Measurements from ENCODE around the gene KAT14. TPM values are rescaled to one million over a fixed set of nuclear protein-coding genes. Genes with fewer than 3 reads are reported as not detected.
A peak's percentile ranks its signal among the peaks of the same experiment; 100 is the strongest.
"Not testable (repeated sequence)": the region's sequence is repeated elsewhere in the genome, so short reads cannot be mapped to it uniquely, and the experiment has no call there.

KAT14 gene
- total RNA-seq, 1 experiment from 2014 or later: 12.6 TPM

DNA sequence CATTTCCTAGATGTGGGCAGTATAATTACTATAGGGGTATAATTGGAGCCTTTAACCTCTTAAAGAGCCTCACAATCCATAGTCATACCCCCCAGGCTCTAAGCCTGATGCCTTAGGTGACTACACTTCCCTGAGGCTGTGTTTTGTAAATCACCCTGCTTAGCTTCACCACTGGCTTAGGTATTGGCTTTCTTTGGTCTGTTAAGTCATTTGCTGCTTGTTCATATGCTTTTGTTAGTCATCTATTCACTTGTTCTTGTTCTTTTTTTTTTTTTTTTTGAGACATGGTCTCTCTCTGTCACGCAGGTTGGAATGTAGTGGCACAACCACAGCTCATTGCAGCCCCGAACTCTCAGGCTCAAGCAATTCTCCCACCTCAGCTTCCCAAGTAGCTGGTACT lies 26.7 kb downstream of the KAT14 start:
- DNase-seq (ENCODE audit: low read depth): peak; percentile 41

DNA sequence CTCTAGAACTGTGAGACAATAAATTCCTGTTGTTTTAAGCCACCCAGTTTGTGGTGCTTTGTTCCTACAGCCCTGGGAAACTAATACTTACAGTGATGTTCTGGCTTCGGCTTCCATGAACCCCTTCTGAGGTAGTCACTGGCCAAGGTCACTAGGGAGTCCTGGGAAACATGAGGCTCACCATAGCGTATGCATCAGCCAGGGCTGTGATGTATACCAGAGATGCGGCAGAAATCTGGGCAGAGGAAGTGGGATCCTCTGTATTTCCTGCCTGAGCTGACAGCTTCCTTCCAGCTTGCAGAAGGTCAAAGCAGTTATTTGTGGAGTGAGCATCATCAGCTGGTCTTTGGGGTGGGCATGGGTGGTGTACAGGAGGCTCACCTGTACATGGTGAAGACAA lies 27.9 kb downstream of the KAT14 start:
- no peak for DNase-seq (ENCODE audit: low read depth)

DNA sequence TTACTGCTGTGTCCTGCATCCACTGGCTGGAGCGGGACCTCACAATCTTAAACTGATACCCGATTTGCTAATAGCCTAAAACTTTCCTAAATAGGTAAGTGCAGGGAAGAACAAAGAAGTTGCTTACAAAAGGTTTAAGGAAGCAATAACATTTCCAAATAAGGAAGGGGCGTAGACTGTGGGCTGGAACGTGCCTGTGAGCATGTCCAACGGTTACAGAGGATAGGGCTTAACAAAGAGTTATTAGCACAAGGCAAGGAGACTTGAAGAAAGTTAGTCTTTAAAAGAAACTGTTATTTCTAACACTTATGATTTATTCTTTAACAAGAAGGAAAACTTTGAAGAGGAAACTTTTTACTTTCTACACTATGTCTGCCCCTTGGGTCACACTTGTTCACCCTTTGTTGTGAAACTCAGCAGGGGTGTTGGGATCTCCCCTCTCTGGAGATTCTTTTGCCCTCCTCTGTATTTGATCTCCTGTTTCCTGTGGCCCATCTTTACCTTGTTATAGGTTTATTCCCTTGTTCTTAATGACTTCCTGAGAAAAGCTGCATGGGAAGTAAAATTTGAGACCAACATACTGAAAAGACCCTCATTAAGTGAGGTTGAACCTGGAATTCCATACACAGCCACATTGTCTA lies 28.7 kb downstream of the KAT14 start:
- DNase-seq (ENCODE audit: low read depth): no peak

DNA sequence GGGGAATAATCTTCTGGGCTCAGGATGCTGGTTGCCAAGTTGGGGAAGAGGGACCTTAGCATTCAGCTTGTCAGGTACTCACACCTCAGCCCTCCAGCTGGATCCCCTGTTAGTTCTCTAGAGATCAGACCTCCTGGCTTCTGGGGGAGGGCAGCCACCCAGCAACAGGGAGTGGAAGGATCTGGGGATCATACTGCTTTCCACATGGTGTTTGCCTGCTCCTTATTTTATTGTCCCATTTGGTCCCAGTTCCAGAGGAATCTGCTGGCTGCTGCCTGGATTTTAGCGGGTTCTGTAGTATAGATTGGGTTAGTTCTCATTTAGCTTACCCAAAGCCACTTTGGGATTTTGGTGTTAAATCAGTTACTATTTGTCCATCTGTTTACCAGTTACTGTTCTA lies 29.3 kb downstream of the KAT14 start:
- no peak for DNase-seq (ENCODE audit: low read depth)

DNA sequence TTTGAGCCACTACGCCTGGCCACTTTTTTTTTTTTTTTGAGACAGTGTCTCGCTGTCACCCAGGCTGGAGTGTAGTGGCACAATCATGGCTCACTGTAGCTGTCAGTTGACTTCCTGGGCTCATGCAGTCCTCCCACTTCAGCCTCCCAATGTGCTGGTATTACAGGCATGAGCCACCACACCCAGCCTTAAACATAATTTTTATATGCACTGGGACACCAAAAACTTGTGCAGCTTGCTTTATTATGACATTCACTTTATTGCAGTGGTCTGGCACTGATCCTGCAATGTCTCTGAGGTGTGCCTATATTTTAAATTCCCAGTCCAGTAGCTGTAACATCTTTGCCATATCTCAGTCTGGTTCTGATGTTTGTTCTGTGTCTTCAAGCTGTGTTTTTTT lies 34.7 kb downstream of the KAT14 start:
- DNase-seq (ENCODE audit: low read depth): no peak

DNA sequence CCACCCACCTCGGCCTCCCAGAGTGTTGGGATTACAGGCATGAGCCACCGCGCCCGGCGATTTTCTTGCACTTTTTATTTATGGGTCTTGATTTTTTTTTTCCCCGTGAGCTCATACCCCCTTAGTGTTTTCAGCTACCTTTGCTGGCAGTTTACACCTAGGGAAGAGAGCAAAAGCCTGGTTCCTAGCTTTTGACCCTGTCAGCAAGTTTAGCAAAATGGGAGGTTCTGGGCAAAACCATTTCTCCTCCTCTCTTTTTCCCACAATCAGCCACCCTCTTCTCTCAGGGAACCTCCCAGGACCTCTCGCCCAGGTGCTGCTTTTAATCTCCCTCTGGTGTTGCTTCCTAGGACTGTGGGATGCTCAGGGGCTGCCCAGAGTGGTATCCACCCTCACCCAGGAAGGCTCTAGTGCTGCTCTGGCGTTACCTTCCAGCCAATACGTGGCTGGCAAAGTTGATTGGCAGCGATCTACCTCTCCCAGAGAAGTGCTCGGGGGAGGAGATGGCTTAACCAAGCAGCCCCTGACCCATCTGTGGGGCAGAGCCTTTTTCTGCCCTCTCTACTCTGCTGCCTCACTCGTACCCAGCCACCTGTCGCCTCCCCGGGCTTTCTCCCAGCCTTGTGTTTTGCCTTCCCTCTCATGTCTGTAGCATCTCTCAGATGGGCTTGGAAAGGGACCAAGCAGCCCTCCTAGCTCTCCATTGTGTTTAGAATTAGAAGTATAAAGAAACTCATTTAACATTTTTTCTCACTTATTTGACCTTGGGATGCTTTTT lies 37.4 kb downstream of the KAT14 start:
- no peak for DNase-seq (ENCODE audit: low read depth)

DNA sequence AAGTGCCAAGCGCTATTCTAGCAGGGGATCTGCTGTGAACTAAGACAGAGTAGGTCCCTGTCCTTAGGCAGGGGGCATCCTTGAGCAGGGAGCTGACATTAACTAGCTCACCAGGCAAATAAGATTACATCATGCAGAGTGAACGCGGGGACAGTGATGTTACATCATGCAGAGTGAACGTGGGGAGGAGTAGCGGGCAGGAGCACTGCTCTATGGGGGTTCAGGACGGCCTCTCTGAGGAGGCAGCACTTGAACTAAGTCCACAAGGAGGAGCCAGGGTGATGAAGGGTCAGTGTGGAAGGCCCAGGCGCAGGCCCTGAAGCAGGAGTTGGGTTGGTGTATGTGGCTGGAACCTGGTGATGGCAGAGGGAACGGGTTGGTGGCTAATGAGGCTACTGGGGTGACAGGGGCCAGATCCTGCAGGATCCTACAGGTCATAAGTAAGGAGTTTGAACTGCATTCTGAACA lies 38.7 kb downstream of the KAT14 start:
- no peak for DNase-seq (ENCODE audit: low read depth)

DNA sequence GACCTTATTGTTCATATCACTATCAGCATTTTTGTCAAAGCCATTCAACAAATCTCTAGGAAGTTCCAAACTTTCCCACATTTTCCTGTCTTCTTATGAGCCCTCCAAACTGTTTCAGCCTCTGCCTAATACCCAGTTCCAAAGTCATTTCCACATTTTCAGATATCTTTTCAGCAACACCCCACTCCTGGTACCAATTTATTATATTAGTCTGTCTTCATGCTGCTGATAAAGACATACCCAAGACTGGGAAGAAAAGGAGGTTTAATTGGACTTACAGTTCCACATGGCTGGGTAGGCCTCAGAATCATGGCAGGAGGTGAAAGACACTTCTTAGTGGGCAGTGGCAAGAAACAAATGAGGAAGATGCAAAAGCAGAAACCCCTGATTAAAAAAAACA lies 42.7 kb downstream of the KAT14 start:
- DNase-seq (ENCODE audit: low read depth): not testable (repeated sequence)

DNA sequence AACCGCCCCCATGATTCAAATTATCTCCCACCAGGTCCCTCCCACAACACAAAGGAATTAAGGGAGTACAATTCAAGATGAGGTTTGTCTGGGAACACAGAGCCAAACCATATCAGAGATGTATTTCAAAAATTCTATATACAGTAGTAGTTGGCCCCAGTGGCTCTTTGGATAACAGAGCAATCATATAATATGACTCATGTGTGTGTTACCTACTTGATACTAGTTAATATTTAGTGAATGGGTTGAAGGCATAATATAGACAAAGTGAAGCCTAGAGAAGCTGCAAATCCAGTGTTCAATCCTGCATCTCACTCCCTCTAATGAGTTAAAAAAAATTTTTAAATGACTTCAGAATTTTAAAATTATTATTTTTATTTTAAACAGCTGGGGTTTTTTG lies 43.2 kb downstream of the KAT14 start:
- DNase-seq (ENCODE audit: low read depth): no peak

DNA sequence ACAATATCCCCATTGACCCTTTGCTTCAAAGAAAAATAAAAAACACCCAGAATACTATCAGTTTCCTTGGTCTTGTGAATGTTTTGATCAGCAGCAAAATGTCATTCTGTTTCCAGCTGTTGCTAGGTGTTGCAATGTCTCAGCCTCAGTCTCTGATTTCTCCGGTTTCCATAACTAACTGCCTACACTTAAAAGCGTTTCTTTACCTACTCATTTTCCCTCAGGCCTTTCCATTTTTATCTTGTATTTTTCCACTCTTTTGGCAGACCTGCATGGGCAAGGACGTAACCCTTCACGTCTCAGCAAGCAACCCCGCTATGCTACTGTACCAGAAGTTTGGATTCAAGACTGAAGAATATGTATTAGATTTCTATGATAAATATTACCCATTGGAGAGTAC lies 49.4 kb downstream of the KAT14 start:
- no peak for DNase-seq (ENCODE audit: low read depth)

DNA sequence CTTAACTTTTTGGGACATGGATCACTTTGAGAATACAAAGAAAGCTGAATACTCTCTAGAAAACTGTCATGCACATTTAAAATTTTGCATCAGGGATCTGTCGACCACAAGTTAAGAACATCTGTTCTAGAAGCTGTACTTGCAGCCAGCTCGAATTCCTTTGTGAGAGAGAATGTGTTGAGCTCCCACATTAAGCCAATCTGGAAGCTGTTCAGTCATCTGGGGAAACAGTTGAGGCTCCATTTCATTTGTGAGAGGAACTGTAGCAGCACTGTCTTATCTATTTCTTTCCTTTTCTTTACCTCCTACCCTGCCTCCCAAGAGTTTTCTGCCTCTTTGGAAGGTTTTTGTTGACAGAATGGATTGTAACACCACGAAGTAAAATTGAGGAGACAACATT lies 50.8 kb downstream of the KAT14 start:
- no peak for DNase-seq (ENCODE audit: low read depth)

DNA sequence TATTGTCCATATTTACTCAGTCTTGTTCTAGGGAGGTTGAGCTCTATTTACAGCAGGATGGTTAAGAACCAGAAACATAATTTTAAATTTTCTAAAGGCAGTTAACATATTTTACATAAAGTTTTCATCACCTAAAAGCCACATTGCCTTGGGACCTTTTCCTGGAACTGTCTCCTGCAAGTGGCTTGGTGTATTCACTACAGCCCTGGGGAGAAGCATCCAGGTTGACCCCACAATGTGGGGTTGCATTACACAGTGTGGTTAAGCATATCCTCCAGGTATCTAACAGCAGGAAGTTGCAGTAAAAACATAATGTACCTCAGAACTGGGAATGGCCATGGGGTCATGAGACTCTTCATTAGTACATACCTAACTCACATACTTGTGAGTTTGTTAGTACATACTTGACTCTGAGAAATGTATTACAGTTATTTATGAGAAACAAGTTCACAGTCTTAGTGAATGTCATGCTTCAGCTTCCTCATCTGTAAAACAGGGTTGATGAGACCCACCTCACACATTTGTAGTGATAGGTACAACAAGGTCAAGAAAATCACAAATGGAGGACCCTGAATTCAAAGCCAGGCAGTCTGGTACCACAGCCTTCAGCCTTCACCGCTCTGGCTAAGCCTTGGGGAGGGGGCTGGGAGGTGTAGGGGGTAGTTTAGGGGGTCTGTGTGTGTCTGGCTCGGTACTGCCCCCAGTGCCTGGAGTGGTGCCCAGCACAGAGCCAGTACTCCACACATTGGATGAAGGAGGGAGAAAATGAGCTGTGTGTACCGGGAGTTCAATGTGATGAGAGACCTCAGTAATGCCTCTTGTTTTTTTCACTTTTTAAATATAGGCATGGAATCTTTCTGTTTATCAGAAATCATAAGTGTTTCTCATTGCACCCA lies 52.9 kb downstream of the KAT14 start:
- DNase-seq (ENCODE audit: low read depth): no peak

DNA sequence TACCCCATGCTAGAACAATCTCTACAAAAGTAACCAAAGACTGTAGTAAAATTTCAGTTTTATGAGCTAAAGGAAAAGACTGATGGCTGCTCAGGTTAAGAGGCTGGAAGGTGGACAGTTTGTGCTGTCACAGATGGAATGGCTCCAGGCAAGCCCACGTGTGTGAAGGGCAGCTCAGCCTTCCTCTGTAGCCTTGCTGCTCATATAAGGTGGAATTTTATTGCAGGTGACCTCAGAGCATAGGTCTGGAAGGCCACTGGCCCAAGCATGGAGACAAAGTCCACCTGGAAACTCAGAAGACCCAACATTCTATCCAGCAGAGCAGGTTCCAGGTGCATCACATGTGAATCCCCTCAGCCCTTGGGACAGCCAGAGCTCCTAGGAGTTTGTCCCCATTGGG lies 53.6 kb downstream of the KAT14 start:
- no peak for DNase-seq (ENCODE audit: low read depth)

DNA sequence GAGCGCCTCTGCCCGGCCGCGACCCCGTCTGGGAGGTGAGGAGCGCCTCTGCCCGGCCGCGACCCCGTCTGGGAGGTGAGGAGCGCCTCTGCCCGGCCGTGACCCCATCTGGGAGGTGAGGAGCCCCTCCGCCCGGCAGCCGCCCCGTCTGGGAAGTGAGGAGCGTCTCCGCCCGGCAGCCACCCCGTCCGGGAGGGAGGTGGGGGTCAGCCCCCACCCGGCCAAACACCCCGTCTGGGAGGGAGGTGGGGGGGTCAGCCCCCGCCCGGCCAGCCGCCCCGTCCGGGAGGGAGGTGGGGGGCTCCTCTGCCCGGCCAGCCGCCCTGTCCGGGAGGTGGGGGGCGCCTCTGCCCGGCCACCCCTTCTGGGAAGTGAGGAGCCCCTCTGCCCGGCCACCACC lies 56.8 kb downstream of the KAT14 start:
- DNase-seq (ENCODE audit: low read depth): not testable (repeated sequence)

DNA sequence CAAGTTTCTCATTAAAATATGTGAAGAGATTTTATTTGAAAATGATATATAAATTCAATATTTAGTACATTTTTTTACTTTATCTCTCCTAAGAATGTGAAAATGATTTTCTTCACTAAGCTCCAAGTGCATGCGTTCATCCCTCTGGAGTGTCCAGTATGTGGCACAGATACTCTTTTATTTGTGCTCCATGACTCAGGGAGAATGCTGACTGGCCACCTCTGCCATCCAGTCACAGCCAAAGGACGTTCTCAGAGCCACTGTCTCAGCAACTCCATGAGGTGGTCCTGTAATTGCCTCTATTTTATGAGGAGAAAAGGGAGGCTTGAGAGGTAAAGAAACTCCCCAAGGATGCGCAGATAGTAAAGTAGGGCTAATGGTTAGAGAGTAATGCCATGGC lies 58.3 kb downstream of the KAT14 start:
- DNase-seq (ENCODE audit: low read depth): no peak

DNA sequence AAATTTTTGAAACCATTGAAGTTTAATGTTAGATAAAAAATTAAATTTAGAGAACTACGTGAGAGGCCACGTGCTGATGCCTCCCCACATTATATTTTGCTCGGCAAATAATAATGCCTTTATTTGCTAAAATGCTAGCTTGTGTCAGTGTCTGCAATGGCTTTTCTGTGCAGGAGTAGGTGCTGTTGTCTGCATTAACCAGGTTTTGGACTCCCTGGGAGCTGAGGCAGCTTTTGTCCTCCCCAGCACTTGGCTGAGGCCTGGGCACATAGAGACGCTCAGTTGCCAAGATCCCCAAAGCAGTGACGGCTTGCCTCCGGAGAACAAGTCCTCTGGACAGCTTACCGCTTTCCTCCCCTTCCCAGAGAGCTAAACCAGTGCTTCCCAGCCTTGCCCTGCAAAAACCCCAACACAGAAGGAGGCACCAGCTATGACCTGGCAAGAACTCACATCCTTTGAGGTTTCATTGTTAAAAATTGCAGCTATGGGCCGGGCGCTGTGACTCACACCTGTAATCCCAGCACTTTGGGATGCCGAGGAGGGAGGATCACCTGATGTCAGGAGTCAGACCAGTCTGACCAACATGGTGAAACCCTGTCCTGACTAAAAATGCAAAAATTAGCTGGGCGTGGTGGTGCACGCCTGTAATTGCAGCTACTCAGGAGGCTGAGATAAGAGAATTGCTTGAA lies 59.9 kb downstream of the KAT14 start:
- no peak for DNase-seq (ENCODE audit: low read depth)

DNA sequence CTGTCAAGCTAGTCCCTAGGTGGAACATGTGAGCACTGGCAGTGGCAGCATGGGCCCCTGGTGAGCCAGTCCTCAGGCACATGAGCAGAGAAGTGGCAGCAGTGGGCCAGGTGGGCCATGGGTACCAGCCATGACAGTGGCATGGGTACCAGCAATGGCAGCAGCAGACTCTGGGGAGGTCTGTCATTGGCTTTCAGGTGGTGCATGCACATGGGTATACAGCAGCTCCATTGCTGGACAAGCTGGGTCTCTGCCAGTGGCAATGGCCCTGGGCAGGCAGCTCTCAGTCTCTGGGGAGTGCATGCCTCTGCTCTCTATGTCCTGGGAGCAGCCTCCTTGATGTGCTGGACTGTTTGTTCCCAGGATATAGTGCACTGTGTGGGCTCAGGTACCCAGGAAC lies 65.3 kb downstream of the KAT14 start:
- DNase-seq (ENCODE audit: low read depth): no peak

DNA sequence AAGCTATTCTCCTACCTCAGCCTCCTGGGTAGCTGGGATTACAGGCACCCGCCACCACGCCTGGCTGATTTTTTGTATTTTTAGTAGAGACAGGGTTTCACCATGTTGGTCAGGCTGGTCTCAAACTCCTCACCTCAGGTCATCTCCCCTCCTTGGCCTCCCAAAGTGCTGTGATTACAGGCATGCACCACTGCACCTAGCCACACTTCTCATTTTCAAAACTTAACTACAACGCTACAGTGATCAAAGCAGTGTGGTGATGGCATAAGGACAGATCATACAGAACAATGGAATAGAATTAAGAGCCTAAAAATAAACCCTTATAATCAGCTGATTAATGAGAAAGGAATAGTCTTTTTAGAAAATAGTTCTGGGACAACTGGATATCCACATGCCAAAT lies 66.0 kb downstream of the KAT14 start:
- not testable (repeated sequence) for DNase-seq (ENCODE audit: low read depth)

DNA sequence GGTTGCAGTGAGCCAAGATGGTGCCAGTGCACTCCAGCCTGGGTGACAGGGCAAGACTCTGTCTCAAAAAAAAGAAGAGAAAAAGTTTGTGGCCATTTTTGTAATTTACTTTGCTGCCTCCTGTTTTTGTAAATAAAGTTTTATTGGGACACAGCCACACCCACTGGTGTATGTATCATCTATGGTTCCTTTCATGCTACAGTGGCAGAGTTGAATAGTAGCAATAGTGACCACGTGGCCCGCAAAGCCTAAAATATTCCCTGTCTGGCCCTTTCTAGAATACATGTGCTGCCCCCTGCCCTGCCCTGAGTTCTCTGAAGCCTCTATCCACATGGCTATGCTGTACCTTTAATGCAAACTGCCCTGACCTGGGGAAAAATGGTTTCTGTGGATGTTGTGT lies 75.3 kb downstream of the KAT14 start:
- DNase-seq (ENCODE audit: low read depth): no peak

DNA sequence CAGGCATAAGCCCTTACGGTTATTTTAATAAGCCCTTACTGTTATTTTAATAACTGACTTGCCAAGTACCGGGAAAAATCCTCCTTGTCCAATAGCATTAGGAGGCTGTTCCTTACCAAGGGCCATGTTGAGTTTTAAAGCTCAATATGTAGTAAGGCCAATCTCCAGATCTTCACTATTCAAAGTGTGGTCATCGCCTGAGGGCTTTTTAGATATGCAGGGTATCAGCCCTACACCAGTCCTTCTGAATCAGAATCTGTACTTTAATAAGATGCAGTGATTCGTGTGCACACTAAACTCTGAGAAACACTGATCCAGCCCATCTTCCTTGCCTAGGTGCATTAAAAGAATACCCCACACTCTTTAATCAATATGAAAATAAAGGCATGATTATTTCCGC lies 77.9 kb downstream of the KAT14 start:
- DNase-seq (ENCODE audit: low read depth): no peak

DNA sequence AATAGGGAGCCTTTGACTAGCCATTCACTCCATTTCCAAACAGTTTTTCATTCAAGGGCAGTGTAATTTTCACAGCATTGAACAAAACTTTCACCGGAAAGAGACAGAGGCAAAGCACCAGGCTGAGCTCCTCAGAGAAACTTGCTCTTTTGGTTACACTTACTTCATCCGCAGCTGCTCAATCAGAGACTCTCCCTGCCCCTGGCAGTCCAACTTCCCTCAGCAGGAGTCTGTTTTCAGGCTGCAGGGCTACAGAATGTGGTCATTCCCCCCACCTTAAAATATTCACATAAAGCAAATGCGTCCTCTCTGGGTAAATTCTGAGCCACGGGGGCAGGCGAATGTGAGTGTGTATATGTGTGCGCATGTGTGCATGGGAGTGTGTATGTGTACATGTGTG lies 80.6 kb downstream of the KAT14 start:
- no peak for DNase-seq (ENCODE audit: low read depth)

DNA sequence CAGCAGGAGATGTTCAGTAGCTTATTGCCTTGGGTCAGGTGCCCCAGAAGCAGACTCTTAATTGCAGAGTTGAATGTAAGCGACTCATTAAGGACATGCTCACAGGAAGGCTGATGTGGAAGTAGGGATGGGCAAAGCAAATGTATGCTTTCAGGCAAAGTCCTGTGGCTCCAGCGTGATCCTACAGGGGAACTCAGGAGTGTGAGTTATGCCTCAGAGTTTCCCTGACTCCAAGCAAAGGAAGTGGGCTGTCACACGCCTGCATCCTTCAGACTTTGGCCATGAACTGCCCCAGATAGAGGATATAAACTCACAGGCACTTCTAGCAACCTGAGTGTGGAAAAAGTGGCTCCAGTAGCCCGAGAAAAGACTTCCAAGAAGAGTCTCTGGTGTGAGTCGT lies 85.7 kb downstream of the KAT14 start:
- peak; percentile 22 for DNase-seq (ENCODE audit: low read depth)
